NCI-H82 (cell line): ENCODE data around the gene NEURL1.

Experiments used
- DNase-seq: peaks from one replicate; lab custom pipeline; 2025; lab: John Stamatoyannopoulos, UW

Gene NEURL1

GRCh38 chr10:103493362-103493915, at the start of gene NEURL1:
Gene NEURL1 (plus strand): TSS chr10:103493705. CDS start chr10:103494388, 683 bp downstream.
- peak; percentile 56 for DNase-seq

GRCh38 chr10:103444478-103444877, 49.0 kb upstream of the NEURL1 start:
- DNase-seq, result no peak

- no peak for DNase-seq
Measured at GRCh38 chr10:103445366-103445765, 48.1 kb upstream of the NEURL1 start.

- no peak for DNase-seq
Measured at GRCh38 chr10:103445767-103446567, 47.5 kb upstream of the NEURL1 start.

- no peak for DNase-seq
Measured at GRCh38 chr10:103447187-103447586, 46.3 kb upstream of the NEURL1 start.

- no peak for DNase-seq
Measured at GRCh38 chr10:103448746-103449145, 44.8 kb upstream of the NEURL1 start.

GRCh38 chr10:103449208-103450144, 44.0 kb upstream of the NEURL1 start:
- no peak for DNase-seq

GRCh38 chr10:103450201-103450695, 43.3 kb upstream of the NEURL1 start:
- DNase-seq, result no peak

- DNase-seq, result peak; percentile 34
Measured at GRCh38 chr10:103451091-103451813, 42.3 kb upstream of the NEURL1 start.

- peak; percentile 52 for DNase-seq
Measured at GRCh38 chr10:103451831-103452505, 41.5 kb upstream of the NEURL1 start, which contains the start of gene CALHM2. Gene CALHM2 (minus strand): TSS chr10:103452370. CDS start chr10:103449941, 2,429 bp downstream.

GRCh38 chr10:103452506-103453230, 40.8 kb upstream of the NEURL1 start:
- DNase-seq, result no peak

GRCh38 chr10:103454026-103454425, 39.5 kb upstream of the NEURL1 start:
- DNase-seq, result no peak

GRCh38 chr10:103455235-103455634, 38.3 kb upstream of the NEURL1 start:
- no peak for DNase-seq

GRCh38 chr10:103456074-103456660, 37.3 kb upstream of the NEURL1 start:
- DNase-seq, result no peak

GRCh38 chr10:103457176-103457712, 36.3 kb upstream of the NEURL1 start:
- no peak for DNase-seq

GRCh38 chr10:103457896-103458583, 35.5 kb upstream of the NEURL1 start:
- DNase-seq, result no peak

GRCh38 chr10:103458720-103459119, 34.8 kb upstream of the NEURL1 start, which contains the start of gene CALHM1:
Gene CALHM1 (minus strand): TSS chr10:103458900. CDS start chr10:103458751, 149 bp downstream.
- DNase-seq, result peak; percentile 46

- DNase-seq, result no peak
Measured at GRCh38 chr10:103459615-103460014, 33.9 kb upstream of the NEURL1 start.

GRCh38 chr10:103463499-103463898, 30.0 kb upstream of the NEURL1 start:
- DNase-seq, result no peak
